ENCODE measurements around the gene BPIFA2. TPM values are rescaled to one million over a fixed set of nuclear protein-coding genes. Genes with fewer than 3 reads are reported as not detected.

Gene BPIFA2
- total and polyA plus RNA-seq, 9 of the 15 experiments (the other 6 are each of a cell fraction or from before 2014, with no cell fraction given): not detected

DNA sequence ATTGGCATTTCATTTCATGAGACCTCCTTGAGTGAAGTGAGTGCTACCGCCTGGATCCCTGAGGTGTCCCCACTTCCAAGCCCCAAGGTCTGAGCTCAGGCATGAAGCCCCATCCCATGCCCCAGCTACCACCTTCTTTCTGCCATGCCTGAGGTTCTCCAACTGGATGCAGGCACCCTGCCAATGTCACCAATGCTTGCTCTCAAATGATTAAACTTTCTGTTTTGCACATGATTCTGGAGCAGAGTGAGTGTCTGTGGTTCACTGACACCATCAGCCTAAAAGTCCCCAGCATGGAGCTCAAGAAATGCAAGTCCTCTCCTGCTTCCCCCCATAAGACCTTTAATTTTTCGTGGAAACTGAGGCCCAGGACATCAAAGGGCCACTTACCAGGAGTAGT, 43.7 kb upstream of the BPIFA2 start:
- DNase-seq (ENCODE audit: extremely low read depth in 1 of 4, low spot score in 3 of 4) (no peak), FAIRE-seq (no peak), ATAC-seq (no peak)
- POLR2A ChIA-PET: interaction anchor here (0.7 kb wide), 1 partner anchor 133 kb away, joined by 4 read pairs; no protein-coding TSS in a partner anchor
- H3K9me1 ChIP-seq (ENCODE audit: control insufficient read depth, insufficient read depth, low read length): peaks cover 2% of the 10 kb centered on the region
- intact Hi-C loops (cut with micrococcal nuclease) (no loop called here), in situ Hi-C loops (cut with MboI) (no loop called here)
- H3K4me1 ChIP-seq (replicated peaks in 1 of 2; ENCODE audit: control insufficient read depth in 2 of 2, insufficient read depth in 2 of 2, low read length in 2 of 2): no peaks in the 10 kb centered on the region
- no peak overlapping the region for H3K4me2 ChIP-seq (ENCODE audit: insufficient read depth, low read length)
- WGBS (ENCODE audit: insufficient coverage, low coverage, missing lambda C conversion rate): 4% methylated on average over 2 of the region's 2 CpGs
- H3K27me3 ChIP-seq (ENCODE audit: control insufficient read depth in 2 of 2, insufficient read depth in 2 of 2, low read length in 2 of 2): peaks cover 5 to 13% of the 10 kb centered on the region in 2 experiments; a peak in 3 of 5 replicates
- H2AFZ ChIP-seq (ENCODE audit: low read depth, low read length): no peak overlapping the region
- no peaks in the 10 kb centered on the region for H4K20me1 ChIP-seq (replicated peaks; ENCODE audit: control insufficient read depth, insufficient read depth, low read length)
- no peak overlapping the region for H3K4me3 ChIP-seq
- no peak overlapping the region for H3K27ac ChIP-seq (ENCODE audit: extremely low read depth, low read depth, low read length)
- H3K79me2 ChIP-seq (ENCODE audit: control insufficient read depth, insufficient read depth, low read length): no peaks in the 10 kb centered on the region
- H3K9ac ChIP-seq (ENCODE audit: insufficient read depth in 1 of 2, low read depth in 2 of 2, low read length in 2 of 2): no peak overlapping the region
- TF ChIP-seq TBL1XR1 (IDR thresholded peaks at IDR 0.05; ENCODE audit: low read length in 2 of 2): no peak
- no peak for TF ChIP-seq PML (IDR thresholded peaks at IDR 0.05; ENCODE audit: low read length)
- no peak for TF ChIP-seq SRSF7 (optimal IDR thresholded peaks at IDR 0.05; ENCODE audit: low read depth, low read length)
- no peak for TF ChIP-seq HNRNPLL (IDR thresholded peaks at IDR 0.05; ENCODE audit: low read depth, low read length, poor library complexity, severe bottlenecking)
- no peak for TF ChIP-seq CEBPB (tag; IDR thresholded peaks at IDR 0.05)
- no peak for TF ChIP-seq ZNF174 (CRISPR knock-in tag; IDR thresholded peaks at IDR 0.05)
- no peak for TF ChIP-seq TEAD1 (CRISPR knock-in tag; IDR thresholded peaks at IDR 0.05)
- TF ChIP-seq, protein P1, sequence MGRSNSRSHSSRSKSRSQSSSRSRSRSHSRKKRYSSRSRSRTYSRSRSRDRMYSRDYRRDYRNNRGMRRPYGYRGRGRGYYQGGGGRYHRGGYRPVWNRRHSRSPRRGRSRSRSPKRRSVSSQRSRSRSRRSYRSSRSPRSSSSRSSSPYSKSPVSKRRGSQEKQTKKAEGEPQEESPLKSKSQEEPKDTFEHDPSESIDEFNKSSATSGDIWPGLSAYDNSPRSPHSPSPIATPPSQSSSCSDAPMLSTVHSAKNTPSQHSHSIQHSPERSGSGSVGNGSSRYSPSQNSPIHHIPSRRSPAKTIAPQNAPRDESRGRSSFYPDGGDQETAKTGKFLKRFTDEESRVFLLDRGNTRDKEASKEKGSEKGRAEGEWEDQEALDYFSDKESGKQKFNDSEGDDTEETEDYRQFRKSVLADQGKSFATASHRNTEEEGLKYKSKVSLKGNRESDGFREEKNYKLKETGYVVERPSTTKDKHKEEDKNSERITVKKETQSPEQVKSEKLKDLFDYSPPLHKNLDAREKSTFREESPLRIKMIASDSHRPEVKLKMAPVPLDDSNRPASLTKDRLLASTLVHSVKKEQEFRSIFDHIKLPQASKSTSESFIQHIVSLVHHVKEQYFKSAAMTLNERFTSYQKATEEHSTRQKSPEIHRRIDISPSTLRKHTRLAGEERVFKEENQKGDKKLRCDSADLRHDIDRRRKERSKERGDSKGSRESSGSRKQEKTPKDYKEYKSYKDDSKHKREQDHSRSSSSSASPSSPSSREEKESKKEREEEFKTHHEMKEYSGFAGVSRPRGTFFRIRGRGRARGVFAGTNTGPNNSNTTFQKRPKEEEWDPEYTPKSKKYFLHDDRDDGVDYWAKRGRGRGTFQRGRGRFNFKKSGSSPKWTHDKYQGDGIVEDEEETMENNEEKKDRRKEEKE (IDR thresholded peaks at IDR 0.05; ENCODE audit: borderline replicate concordance in 1 of 2, control insufficient read depth in 1 of 2, low read depth in 2 of 2, low read length in 1 of 2): no peak
- TF ChIP-seq, protein P2, sequence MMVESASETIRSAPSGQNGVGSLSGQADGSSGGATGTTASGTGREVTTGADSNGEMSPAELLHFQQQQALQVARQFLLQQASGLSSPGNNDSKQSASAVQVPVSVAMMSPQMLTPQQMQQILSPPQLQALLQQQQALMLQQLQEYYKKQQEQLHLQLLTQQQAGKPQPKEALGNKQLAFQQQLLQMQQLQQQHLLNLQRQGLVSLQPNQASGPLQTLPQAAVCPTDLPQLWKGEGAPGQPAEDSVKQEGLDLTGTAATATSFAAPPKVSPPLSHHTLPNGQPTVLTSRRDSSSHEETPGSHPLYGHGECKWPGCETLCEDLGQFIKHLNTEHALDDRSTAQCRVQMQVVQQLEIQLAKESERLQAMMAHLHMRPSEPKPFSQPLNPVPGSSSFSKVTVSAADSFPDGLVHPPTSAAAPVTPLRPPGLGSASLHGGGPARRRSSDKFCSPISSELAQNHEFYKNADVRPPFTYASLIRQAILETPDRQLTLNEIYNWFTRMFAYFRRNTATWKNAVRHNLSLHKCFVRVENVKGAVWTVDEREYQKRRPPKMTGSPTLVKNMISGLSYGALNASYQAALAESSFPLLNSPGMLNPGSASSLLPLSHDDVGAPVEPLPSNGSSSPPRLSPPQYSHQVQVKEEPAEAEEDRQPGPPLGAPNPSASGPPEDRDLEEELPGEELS (CRISPR knock-in tag; IDR thresholded peaks at IDR 0.05; ENCODE audit: borderline replicate concordance): no peak
- TF ChIP-seq, protein P3, sequence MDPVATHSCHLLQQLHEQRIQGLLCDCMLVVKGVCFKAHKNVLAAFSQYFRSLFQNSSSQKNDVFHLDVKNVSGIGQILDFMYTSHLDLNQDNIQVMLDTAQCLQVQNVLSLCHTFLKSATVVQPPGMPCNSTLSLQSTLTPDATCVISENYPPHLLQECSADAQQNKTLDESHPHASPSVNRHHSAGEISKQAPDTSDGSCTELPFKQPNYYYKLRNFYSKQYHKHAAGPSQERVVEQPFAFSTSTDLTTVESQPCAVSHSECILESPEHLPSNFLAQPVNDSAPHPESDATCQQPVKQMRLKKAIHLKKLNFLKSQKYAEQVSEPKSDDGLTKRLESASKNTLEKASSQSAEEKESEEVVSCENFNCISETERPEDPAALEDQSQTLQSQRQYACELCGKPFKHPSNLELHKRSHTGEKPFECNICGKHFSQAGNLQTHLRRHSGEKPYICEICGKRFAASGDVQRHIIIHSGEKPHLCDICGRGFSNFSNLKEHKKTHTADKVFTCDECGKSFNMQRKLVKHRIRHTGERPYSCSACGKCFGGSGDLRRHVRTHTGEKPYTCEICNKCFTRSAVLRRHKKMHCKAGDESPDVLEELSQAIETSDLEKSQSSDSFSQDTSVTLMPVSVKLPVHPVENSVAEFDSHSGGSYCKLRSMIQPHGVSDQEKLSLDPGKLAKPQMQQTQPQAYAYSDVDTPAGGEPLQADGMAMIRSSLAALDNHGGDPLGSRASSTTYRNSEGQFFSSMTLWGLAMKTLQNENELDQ (CRISPR knock-in tag; IDR thresholded peaks at IDR 0.05; ENCODE audit: borderline replicate concordance): no peak
- TF ChIP-seq XRCC4 (IDR thresholded peaks at IDR 0.05; ENCODE audit: extremely low read depth, insufficient read depth, insufficient read length): no peak
- no peaks in the 10 kb centered on the region for H3K36me3 ChIP-seq (ENCODE audit: control insufficient read depth, insufficient read depth, low read length)
- CTCF ChIA-PET (ENCODE audit: low intra/inter-chr PET ratio): no interaction called here
- H3K9me3 ChIP-seq (replicated peaks; ENCODE audit: control insufficient read depth, insufficient read depth, low read depth, low read length): no peaks in the 10 kb centered on the region
- no TSS peak for BruUV-seq (replicated peaks)
